ENCODE data around the gene EFHC1.
"Not testable (repeated sequence)": the region's sequence is repeated elsewhere in the genome, so short reads cannot be mapped to it uniquely, and the experiment has no call there.

EFHC1 gene

GRCh38 chr6:52400313-52401041 lies 19.7 kb upstream of the EFHC1 start:
- no peak for DNase-seq

DNA sequence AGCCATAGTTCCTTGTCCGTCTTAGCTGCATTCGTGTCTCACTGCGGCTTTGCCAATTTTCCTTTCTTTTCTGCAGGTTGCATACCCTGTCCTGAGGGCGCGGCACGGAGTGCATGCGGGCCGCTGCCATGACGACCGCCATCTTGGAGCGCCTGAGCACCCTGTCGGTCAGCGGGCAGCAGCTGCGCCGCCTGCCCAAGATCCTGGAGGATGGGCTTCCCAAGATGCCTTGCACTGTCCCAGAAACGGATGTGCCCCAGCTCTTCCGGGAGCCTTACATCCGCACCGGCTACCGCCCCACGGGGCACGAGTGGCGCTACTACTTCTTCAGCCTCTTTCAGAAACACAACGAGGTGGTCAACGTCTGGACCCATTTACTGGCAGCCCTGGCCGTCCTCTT lies 17.1 kb upstream of the EFHC1 start:
- no peak for DNase-seq

DNA sequence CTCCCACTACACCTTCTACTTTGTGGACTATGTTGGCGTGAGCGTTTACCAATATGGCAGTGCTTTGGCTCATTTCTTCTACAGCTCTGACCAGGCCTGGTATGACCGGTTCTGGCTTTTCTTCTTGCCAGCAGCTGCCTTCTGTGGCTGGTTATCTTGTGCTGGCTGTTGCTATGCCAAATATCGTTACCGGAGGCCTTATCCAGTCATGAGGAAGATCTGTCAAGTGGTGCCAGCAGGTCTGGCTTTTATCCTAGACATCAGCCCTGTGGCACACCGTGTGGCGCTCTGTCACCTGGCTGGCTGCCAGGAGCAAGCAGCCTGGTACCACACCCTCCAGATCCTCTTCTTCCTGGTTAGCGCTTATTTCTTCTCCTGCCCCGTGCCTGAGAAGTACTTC lies 16.5 kb upstream of the EFHC1 start:
- DNase-seq: no peak

DNA sequence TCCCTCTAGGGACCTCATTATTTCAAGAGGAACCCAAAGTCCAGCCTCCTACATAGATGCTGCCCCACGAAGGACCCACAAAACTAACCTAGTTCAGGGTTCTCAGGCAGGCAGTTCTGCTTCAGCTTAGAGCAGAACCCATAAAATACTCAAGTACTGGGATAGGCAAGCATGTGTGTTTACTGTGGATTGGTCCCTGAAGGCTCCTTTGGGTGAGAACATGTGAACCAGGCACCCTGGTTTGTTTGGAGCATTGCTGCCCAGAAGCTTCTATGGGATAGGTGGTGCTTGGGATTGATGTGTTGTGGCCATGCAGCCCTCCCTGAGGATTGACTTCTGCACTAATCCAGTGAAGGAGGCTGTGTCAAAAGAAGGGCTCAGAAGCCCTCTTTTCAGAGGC lies 14.9 kb upstream of the EFHC1 start:
- DNase-seq: no peak

GRCh38 chr6:52407467-52407866 lies 12.7 kb upstream of the EFHC1 start:
- peak in 2 of 3 donors; percentile 37 to 68 for DNase-seq

- DNase-seq: peak; percentile 20 to 60 (median 51)
Observed at GRCh38 chr6:52409499-52409898, 10.6 kb upstream of the EFHC1 start.

GRCh38 chr6:52410979-52411378 lies 9.2 kb upstream of the EFHC1 start:
- no peak for DNase-seq

DNA sequence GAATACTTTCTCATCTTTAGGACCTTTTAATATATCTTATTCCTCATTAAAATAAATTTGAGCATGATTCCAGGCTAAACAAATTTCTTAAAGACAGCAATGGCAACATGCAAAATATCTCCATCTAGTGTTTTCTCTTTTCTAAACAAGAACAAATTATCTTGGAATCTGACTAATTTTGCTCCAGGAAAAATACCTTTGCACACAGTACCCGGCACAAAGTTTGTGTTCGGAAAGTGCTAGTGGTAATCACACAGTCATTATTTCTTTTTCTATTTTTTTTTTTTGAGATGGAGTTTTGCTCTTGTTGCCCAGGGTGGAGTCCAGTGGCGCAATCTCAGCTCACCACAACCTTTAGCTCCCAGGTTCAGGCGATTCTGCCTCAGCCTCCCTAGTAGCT lies 8.2 kb upstream of the EFHC1 start:
- DNase-seq: no peak

DNA sequence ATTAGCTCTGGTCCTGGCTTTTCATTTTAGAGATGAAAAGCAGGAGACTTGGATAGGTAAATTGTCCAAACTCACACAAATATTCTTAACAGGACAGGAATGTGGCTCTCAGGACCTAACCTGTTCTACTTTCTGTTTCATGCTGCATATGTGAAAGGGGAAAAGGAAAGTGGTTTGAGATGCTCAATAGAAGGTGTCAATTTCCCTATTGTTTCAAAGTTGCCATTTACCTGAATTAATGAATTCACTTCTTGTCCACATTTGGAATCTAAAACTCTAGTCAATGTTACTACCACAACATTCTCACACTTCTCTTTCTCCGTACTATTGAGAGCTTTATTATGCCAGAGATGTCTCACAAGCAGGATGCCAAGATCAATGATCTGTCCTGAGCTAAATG lies 4.8 kb upstream of the EFHC1 start:
- no peak for DNase-seq

GRCh38 chr6:52415917-52416628 lies 4.1 kb upstream of the EFHC1 start:
- DNase-seq: peak in 2 of 3 donors; percentile 22 to 38

DNA sequence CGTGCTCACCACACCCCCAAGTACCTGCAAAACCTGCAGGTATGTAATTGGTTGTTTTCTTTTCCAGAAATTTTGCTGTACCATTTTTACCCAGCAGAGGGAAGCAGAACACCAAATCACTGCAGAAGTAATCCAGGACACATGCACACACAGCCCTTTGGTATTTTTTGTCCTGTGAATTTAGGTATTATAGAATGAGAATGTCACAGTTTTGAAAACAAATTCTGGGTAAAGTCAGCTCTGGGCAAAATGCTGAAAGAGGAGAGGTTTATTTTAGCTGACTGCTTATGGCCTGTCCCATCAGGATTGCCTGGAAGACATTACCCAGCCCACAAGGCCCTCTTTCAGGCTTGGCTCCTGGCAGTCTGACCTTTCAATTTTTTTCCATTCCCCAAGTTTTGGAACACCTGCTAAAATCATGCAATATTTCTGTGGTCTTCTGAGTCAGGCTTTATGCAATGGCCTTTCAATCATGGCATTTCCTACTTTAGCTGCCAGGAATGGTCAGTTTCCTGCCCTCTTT lies 3.5 kb upstream of the EFHC1 start:
- DNase-seq: peak; percentile 48 to 68 (median 67)

DNA sequence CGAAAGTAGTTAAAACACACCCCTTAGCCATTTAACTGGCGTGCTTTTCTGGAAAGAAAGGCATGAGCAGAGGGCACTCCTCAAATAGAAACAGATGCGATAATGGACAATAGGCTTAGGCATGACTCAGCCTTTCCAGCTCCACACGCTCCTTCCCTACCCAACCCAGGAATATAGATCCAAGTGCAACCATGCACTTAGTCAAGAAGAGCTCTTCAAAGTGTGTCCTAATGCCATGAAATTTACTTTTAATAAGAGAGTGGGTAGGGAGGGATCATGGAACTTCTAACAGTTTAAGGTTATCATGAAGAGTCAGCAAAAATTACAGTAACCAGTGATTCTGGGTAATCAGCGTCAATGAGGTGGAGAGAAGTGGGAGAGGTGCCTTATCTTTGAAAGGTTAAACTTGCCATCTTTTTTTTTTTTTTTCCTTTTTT lies 2.4 kb upstream of the EFHC1 start:
- DNase-seq: no peak

- no peak for DNase-seq
Observed at GRCh38 chr6:52418606-52419005, 1.5 kb upstream of the EFHC1 start.

DNA sequence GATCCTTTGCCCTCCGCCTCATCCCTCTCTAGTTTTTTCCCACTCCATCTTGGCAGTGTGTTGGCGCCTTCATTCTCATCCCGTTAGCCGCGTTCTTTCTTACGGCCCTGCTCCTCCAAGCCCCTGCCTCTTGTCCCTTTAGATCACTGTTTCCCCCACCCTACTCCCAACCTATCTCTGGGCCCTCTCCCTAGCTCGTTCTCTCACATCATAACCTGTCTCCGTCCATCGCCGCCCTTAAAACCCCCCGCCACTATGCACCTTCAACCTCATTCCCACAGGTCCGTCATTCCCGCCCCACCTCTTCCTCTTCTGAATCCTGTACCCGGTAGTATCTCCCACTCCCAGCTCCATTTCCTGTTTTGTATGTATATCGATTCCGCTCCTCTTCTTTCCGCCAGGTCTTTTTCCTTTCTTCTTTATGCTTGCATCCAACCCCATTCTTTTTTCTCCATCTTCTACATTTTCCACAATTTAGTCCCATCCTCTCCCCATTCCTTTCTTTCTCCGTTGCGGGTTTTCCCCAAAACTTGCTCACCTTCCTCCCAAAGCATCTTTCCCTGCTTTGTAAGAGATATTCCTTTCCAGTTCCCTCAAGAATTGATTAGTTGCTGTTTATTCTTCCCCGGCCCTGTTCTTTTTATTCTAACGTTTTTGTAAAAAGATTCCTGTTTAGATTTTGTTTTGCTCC lies 671 bp downstream of the EFHC1 start:
- DNase-seq: peak in 2 of 3 donors; percentile 22 to 26

DNA sequence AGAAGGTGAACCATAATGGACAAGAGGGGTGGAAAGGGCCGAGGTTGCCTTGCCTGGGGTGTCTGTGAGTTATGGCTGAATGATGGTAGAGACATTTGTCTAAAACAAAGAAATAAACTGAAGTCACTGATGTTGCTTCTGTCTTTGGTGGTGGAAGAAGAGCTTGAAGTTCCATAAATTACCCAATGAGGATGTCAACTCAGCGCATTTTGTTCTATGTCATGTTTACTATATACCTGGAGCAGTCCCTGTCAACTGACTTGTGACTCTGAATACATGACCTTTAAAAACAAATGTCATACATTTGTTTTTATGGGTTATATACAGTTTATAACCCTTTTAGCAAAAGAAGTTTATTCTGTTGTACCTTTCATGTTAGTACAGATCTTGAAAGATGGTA lies 2.0 kb downstream of the EFHC1 start:
- peak in 1 of 3 donors; percentile 14 for DNase-seq

- no peak for DNase-seq
Observed at GRCh38 chr6:52423448-52423847, 3.3 kb downstream of the EFHC1 start.

GRCh38 chr6:52423971-52424381 lies 3.8 kb downstream of the EFHC1 start:
- no peak for DNase-seq

DNA sequence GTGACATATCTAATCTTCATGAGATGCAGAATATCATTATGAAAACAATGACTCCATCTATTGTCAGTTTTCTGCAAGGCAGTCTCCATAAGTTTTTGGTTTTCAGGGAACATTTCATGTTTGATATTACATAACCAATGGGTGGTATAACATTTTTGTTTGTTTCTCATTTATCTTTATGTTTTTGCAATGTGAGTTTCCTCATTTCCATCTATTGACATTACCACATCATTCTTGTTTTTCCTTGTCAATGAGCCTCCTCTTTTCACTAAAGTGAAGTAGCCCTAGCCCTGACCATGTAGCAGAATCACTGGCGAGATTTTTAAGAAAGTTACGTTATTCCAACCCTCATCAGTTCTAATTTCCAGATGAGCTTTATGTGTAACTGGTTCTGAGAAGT lies 4.4 kb downstream of the EFHC1 start:
- DNase-seq: no peak

DNA sequence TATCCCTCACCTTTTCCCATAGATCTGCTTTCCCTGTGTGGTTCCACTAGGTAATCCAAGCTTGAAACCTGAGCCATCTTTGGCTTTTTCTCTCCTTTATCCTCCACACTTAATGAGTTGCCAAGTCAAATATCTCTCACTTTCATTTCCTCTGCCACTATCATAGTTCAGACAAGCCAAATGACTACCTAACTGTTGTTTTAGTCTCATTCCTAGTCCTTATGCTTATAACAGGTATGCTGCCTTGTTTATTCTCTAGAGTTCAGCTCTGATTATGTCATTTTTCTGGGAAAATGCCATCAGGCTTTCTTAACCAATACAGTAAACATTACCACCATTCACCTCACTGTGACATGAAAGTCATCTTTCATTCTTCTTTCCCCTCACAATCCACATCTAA lies 6.5 kb downstream of the EFHC1 start:
- no peak for DNase-seq

- DNase-seq: not testable (repeated sequence)
Observed at GRCh38 chr6:52433294-52433693, 13.2 kb downstream of the EFHC1 start.

DNA sequence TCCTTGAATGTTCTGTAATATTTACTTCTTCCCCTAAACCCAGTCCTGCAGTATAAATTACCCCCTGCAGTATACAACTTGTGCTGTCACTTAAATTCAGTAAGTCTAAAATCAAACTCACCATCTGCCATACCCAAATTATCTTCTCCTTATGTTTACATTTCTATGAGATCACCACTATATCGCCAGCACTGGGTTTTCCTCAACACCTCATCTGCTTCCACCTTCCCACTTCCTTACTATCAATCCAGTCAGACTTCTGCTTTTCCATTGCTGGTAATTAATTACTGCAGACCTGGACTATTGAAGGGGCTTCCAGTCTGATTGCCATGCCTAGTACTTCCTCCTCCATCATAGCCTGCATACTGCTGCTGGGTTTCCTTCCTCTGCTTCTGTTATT lies 15.2 kb downstream of the EFHC1 start:
- DNase-seq: no peak

GRCh38 chr6:52438926-52439325 lies 18.8 kb downstream of the EFHC1 start:
- peak in 2 of 3 donors; percentile 47 to 69 for DNase-seq

DNA sequence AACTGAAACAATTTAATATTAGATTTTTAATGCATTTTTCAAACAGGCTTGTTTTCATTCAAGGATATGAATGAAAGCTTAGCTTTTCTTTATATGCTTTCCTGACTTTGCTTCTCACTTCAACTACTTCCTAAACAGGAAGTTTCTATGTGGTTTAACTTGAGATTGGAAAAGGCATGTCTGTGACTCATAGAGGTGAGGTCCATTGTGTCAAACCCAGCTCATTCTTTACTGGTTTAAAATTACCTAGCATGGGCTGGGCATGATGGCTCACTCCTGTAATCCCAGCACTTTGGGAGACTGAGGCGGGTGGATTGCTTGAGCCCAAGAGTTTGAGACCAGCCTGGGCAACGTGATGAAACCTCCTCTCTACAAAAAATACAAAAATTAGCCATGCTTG lies 34.4 kb downstream of the EFHC1 start:
- DNase-seq: no peak

DNA sequence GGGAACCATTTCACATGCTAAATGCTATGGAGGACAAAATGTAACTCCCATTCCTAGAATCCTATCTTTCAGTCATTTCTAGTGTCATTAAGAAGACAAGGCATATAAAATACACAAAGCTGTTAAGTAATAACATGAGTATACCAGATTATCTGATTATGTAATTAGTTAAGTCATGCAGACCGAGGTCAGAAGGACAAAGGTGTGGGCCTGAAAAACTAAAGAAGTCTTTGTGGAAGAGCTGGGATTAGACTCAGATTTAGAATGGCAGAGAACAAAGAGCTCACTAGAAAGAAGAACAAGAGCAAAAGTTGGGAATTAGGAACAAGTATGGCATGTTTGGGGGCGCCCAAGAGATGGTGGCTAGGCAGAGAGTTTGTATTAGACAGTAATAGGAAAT lies 37.0 kb downstream of the EFHC1 start:
- no peak for DNase-seq
